Endothelial cell of umbilical vein (primary cell): ENCODE measurements around the gene SLC2A2. TPM values are rescaled to one million over a fixed set of nuclear protein-coding genes. Genes with fewer than 3 reads are reported as not detected.

ENCODE experiments used
- BruUV-seq: library from RNA; stranded (reverse); fragments of 400-500 nt; replicated peaks from 2 replicates; lab custom pipeline; 2021; lab: Mats Ljungman, UMichigan
- CTCF ChIA-PET: fragments of 300-600, 350-600 bp; sonication (Branson Sonifier 250); formaldehyde crosslinking; loops from one replicate; lab custom pipeline; 2021; ENCODE audit warnings: antibody characterized with exemption, inconsistent platforms; lab: Charles Lee
- POLR2A ChIA-PET: fragments of 300-600, 350-600 bp; sonication (Branson Sonifier 250); formaldehyde crosslinking; loops from one replicate; lab custom pipeline; 2021; ENCODE audit warnings: antibody characterized with exemption, inconsistent platforms; lab: Charles Lee
- DNase-seq: peaks from one replicate; pipeline ENCODE4 v3.0.0-alpha.2; 2011; ENCODE audit warnings: low read depth, low spot score
- FAIRE-seq: peaks from 2 replicates; lab custom pipeline; 2011; peaks lifted over from hg19 to GRCh38; lab: Jason Lieb, UNC
- H2AFZ ChIP-seq: 2 replicates; pipeline ENCODE4 v1.6.0; 2012; ENCODE audit warnings: low read depth, low read length, control low read depth, inconsistent platforms
- H3K27ac ChIP-seq: 2 replicates; pipeline ENCODE4 v1.5.1; 2011; ENCODE audit warnings: low read depth, mild to moderate bottlenecking, control low read depth, low read length, moderate library complexity; ENCODE audit not compliant: insufficient read depth
- H3K27me3 ChIP-seq, 2 experiments: 2 replicates each; pipeline versions ENCODE4 v1.6.0 to v1.6.1; 2011; ENCODE audit warnings: low read length in 2 of 2, mixed read lengths in 1 of 2; ENCODE audit not compliant: control insufficient read depth in 2 of 2, insufficient read depth in 2 of 2
- H3K36me3 ChIP-seq, 2 experiments: 2 replicates in 1 of 2; 3 replicates in 1 of 2; pipeline ENCODE4 v1.5.1; 2011; ENCODE audit warnings: low read length in 2 of 2, mild to moderate bottlenecking in 1 of 2, moderate library complexity in 1 of 2; ENCODE audit not compliant: control insufficient read depth in 2 of 2, insufficient read depth in 2 of 2; ENCODE audit errors: extremely low read depth in 1 of 2
- H3K4me1 ChIP-seq: 3 replicates; pipeline ENCODE4 v1.5.1; 2011; ENCODE audit warnings: mild to moderate bottlenecking, low read length; ENCODE audit not compliant: control insufficient read depth, insufficient read depth; ENCODE audit errors: extremely low read depth
- H3K4me2 ChIP-seq: 2 replicates; pipeline ENCODE4 v1.6.1; 2011; ENCODE audit warnings: low read length, control low read depth, mixed read lengths; ENCODE audit not compliant: insufficient read depth
- H3K4me3 ChIP-seq, 3 experiments: fragments of 200-600 bp in 1 of 3; sonication (generic), shearing (Covaris generic) in 1 of 3; replicated peaks in 1 of 3; 2 replicates each; pipeline ENCODE4 v1.5.1; 2011 to 2016; ENCODE audit warnings: control low read depth in 3 of 3, low read length in 3 of 3, mild to moderate bottlenecking in 2 of 3, inconsistent platforms in 1 of 3, low read depth in 1 of 3, moderate library complexity in 1 of 3; ENCODE audit not compliant: insufficient read depth in 1 of 3
- H3K79me2 ChIP-seq: 2 replicates; pipeline ENCODE4 v1.6.0; 2012; ENCODE audit warnings: low read length, inconsistent platforms; ENCODE audit not compliant: control insufficient read depth, insufficient read depth
- H3K9ac ChIP-seq: replicated peaks from 2 replicates; pipeline ENCODE3; 2011; ENCODE audit warnings: low read length, control low read depth; ENCODE audit not compliant: insufficient read depth; ENCODE audit errors: extremely low read depth
- H3K9me1 ChIP-seq: replicated peaks from 3 replicates; pipeline ENCODE4 v1.6.0; 2011; ENCODE audit warnings: mild to moderate bottlenecking, low read length; ENCODE audit not compliant: control insufficient read depth, insufficient read depth; ENCODE audit errors: extremely low read depth
- H3K9me3 ChIP-seq: replicated peaks from 2 replicates; pipeline ENCODE4 v1.5.1; 2012; ENCODE audit warnings: low read length, inconsistent platforms; ENCODE audit not compliant: control insufficient read depth, insufficient read depth
- H4K20me1 ChIP-seq: replicated peaks from 2 replicates; pipeline ENCODE3; 2011; ENCODE audit warnings: mild to moderate bottlenecking, low read length; ENCODE audit not compliant: control insufficient read depth, insufficient read depth; ENCODE audit errors: extremely low read depth
- CTCF ChIP-seq, 2 donors: IDR thresholded peaks; 1 replicate in 1 of 2; 2 replicates in 1 of 2; pipeline ENCODE4 v1.5.1; 2011; ENCODE audit warnings: low read length in 2 of 2, mild to moderate bottlenecking in 2 of 2, moderate library complexity in 2 of 2, control low read depth in 1 of 2, inconsistent platforms in 1 of 2, low read depth in 1 of 2; ENCODE audit not compliant: insufficient read depth in 1 of 2; ENCODE audit errors: extremely low read depth in 1 of 2
- EZH2 ChIP-seq: IDR thresholded peaks from 2 replicates; pipeline ENCODE4 v1.6.1; 2012; ENCODE audit warnings: borderline replicate concordance, low read depth, mild to moderate bottlenecking, moderate library complexity, low read length, inconsistent platforms; ENCODE audit not compliant: severe bottlenecking
- FOS ChIP-seq: IDR thresholded peaks from 2 replicates; pipeline ENCODE4 v1.6.1; 2011; ENCODE audit warnings: mild to moderate bottlenecking, low read length, moderate library complexity, borderline replicate concordance; ENCODE audit not compliant: insufficient read depth
- GATA2 ChIP-seq: IDR thresholded peaks from 2 replicates; pipeline ENCODE4 v1.7.0; 2011; ENCODE audit warnings: low read depth, mild to moderate bottlenecking, moderate library complexity, mixed read lengths, low read length; ENCODE audit not compliant: insufficient read length, insufficient read depth
- JUN ChIP-seq: IDR thresholded peaks from 2 replicates; pipeline ENCODE4 v1.6.1; 2011; ENCODE audit warnings: borderline replicate concordance, low read depth; ENCODE audit not compliant: insufficient read length, insufficient read depth
- MAX ChIP-seq: IDR thresholded peaks from 2 replicates; pipeline ENCODE4 v1.6.1; 2011; ENCODE audit not compliant: insufficient read depth, insufficient read length
- MYC ChIP-seq: IDR thresholded peaks from one replicate; pipeline ENCODE4 v1.6.1; 2011; ENCODE audit warnings: mild to moderate bottlenecking, low read depth, low read length
- POLR2A ChIP-seq: IDR thresholded peaks from 2 replicates; pipeline ENCODE4 v1.6.1; 2012; ENCODE audit warnings: low read depth, mild to moderate bottlenecking, control low read depth, low read length
- POLR2AphosphoS5 ChIP-seq: IDR thresholded peaks from 2 replicates; pipeline ENCODE4 v1.6.1; 2012; ENCODE audit warnings: low read depth, mild to moderate bottlenecking, control low read depth, low read length, moderate library complexity; ENCODE audit not compliant: insufficient read depth
- dilution Hi-C: fragments of 300-500 bp; cut with MboI; formaldehyde crosslinking; loops from one replicate; pipeline ENCODE4 v1.15.0; 2019; ENCODE audit warnings: low sequenced_read_pairs; ENCODE audit not compliant: extremely low pct_ligation_motif_present
- intact Hi-C: fragments of 100-400 bp; cut with micrococcal nuclease; formaldehyde crosslinking; loops from one replicate; pipeline ENCODE4 v1.10.0; 2022
- polyA plus RNA-seq, 4 experiments: library from polyadenylated mRNA; depleted of rRNA in 3 of 4; stranded (reverse) in 3 of 4; unstranded in 1 of 4; fragments of >200 nt; gene quantifications; 2 replicates each; pipeline versions ENCODE4 v1.2.1 to v1.2.3, GENCODE V29; 2011 to 2012; ENCODE audit warnings: missing spikeins in 1 of 4
- total RNA-seq: library from RNA; stranded (reverse); gene quantifications from 2 replicates; pipeline ENCODE4 v1.2.3, GENCODE V29; 2021

Gene SLC2A2
- total and polyA plus RNA-seq, 2 donors (not counting 3 experiments of a cell fraction or from before 2014, with no cell fraction given): not detected

GRCh38 chr3:171011109-171011872 lies 15.2 kb downstream of the SLC2A2 start:
- H3K4me1 ChIP-seq: no peaks in the 10 kb centered on the region
- CTCF ChIA-PET: interaction anchor here (1.4 to 2.9 kb wide), 4 partner anchors 10 to 49 kb away, joined by 3 to 14 read pairs (median 4); no protein-coding TSS in a partner anchor
- no peak overlapping the region for H3K4me3 ChIP-seq
- H2AFZ ChIP-seq: no peak overlapping the region
- H3K9ac ChIP-seq: no peak overlapping the region
- H3K27ac ChIP-seq: no peak overlapping the region
- dilution Hi-C loops: no loop called here
- intact Hi-C loops: no loop called here
- DNase-seq (no peak), FAIRE-seq (no peak)
- no peak overlapping the region for H3K4me2 ChIP-seq
- H4K20me1 ChIP-seq: no peaks in the 10 kb centered on the region
- no TSS peak for BruUV-seq
- H3K79me2 ChIP-seq: no peaks in the 10 kb centered on the region
- H3K36me3 ChIP-seq: no peaks in the 10 kb centered on the region
- no peaks in the 10 kb centered on the region for H3K9me3 ChIP-seq
- H3K27me3 ChIP-seq: peaks cover 0 to 2% of the 10 kb centered on the region in 2 experiments
- H3K9me1 ChIP-seq: no peaks in the 10 kb centered on the region
- TF ChIP-seq JUN (no peak), POLR2AphosphoS5 (no peak), POLR2A (no peak), MYC (no peak), MAX (no peak), FOS (no peak), EZH2 (no peak), CTCF (IDR thresholded peaks at IDR 0.05; ENCODE audit: extremely low read depth in 1 of 2, insufficient read depth in 1 of 2, low read depth in 1 of 2, low read length in 2 of 2) (no peak), GATA2 (no peak)
- POLR2A ChIA-PET: no interaction called here
